Measurements from ENCODE around the gene CUL7.
"Not testable (repeated sequence)": the region's sequence is repeated elsewhere in the genome, so short reads cannot be mapped to it uniquely, and the experiment has no call there.

CUL7 gene

GRCh38 chr6:43045371-43045930 is 8.2 kb downstream of the CUL7 start:
- DNase-seq (ENCODE audit: low read depth): no peak

GRCh38 chr6:43043310-43043709 is 10.3 kb downstream of the CUL7 start:
- no peak for DNase-seq (ENCODE audit: low read depth)

GRCh38 chr6:43041475-43041874 is 12.2 kb downstream of the CUL7 start:
- DNase-seq (ENCODE audit: low read depth): not testable (repeated sequence)

DNA sequence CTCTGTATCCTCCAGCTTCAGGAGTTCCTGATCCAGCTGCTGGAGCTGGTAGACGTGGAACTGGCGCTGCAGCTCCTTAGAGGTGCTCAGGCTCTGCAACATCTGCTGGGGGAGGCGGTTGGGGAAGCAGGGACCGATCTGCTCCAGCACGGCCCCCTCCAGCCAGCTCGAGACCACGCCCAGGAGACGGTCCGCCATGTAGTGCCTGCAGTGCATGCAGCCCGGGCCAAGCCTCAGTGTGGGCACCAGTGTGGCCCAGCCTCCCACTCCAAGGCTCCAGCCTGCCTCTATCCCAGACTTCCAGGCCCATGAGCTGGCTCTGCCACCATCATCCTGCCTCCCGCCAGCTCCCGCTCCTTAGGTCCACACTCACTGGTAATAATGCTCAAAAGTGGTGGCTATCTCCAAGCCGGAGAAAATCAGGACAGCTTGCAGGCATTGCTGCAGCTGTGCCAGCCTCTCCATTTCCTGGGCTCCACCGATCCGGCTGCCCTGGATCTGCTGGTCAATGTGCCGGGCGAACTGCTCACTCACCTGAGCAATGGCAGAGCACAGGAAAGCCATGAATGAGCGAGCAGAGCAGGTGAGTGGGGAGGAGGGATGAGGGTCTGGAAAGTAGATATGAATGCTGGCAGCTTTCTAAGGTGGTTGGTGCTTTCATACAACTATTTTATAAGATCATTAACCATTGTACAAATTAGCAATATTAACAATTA is 13.0 kb downstream of the CUL7 start:
- no peak for DNase-seq (ENCODE audit: low read depth)

DNA sequence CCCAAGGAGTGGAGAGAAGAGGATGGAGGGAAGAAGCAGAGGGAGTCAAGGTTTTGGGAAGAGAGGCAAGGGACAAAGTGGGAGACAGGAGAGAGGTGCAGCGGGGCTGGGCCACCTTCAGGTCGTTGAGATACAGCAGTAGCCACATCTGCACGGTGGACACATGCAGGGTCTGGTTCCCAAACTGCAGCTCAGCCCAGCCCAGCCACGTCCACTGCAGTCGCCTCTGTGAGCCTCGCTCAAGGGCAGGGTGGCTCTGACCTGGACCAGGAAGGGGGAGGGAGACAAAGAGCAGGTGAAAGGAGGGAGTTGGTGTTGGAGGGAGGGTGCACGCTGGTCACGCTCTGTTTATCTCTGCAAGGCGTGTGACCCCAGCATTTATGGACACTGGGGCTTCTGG is 14.9 kb downstream of the CUL7 start:
- DNase-seq (ENCODE audit: low read depth): no peak

DNA sequence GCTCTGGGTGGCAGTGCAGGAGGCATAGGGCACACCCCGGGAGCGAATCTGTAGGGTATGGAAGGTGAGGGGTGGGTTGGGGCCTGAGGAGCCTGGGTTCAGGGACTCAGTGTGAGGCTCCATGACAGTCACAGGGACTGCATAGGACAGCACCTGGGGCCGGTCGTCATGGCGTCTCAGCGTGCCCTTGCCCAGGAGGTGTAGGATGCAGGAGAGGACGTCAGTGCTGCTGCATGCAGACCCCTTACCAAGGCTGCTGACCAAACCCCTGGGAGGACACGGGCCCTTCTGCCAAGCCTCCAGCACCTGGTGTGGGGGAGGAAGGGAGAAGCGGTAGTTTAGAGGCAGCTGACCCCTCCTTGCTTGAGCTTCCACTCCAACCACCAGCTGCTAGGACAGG is 15.9 kb downstream of the CUL7 start:
- no peak for DNase-seq (ENCODE audit: low read depth)

GRCh38 chr6:43037197-43037596 is 16.5 kb downstream of the CUL7 start:
- DNase-seq (ENCODE audit: low read depth): no peak

DNA sequence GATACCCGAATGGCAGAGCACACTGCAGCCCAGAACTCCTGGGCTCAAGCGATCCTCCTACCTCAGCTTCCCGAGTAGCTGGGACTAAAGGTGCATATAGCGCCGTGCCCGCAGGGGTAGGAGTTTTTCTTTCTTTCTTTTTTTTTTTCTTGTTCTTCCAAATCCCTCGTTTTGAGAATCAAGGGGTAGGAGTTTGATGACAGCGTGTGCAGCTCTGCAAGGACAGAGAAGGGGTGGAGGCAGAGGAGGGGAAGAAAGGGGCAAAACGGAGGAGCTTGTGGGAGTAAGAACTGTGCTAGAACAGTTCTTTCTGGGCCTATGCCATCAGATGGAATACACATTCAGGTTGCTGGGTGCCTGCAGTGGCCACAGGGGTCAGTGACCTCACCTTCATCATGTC is 16.9 kb downstream of the CUL7 start:
- DNase-seq (ENCODE audit: low read depth): no peak

DNA sequence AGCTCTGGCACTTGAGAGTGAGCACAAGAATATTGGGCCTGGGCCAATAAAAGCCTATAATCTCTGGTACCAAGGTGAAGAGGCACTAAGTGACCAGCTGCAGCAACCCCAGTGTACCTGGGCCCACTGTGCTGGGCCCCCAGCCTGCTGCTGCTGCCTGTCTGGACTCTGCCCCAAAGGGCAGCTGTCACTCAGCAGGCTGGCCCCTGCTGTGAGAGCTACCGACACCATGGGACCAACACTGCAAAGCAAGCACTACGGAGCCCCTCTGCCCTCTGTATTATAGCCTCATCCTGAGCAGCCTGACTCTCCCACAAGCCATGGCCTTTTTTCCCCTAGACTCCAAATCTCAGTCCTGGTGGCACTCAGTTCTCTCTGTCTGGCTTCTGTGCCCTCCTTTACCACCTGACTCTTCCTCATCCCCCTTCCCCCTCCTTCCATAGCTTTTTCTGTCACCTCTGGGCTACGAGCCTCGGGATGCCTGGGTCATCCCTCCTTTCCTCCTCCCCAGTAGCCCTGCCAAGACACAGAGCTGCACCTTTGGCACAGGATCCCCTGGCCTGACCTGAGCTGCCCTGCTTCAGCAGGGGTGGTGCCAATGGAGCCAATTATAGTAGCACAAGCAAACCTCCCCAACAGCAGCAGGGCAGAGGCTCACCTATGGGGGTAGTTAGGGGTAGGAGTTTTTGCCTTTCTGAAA is 18.0 kb downstream of the CUL7 start:
- DNase-seq (ENCODE audit: low read depth): no peak

DNA sequence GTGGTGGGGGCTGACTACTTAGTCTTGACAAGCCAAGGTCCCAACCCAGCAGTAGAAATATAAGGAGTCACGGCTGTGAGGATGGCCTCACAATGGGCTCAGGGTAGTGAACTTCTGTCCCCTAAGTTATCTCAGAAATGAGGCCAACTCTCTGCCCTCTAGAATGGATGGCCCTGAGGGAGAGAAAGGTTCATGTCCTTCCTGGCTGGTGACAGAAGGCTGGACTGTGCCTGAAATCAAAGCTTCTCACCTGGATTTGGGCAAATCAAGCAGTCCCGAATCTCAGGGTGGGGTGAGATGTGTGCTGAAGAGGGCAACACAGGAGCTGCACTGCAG is 19.5 kb downstream of the CUL7 start:
- DNase-seq (ENCODE audit: low read depth): no peak

- DNase-seq (ENCODE audit: low read depth): no peak
These were observed 20.0 kb downstream of the CUL7 start for GRCh38 chr6:43033496-43034189.

- no peak for DNase-seq (ENCODE audit: low read depth)
These were observed 21.3 kb downstream of the CUL7 start for GRCh38 chr6:43032326-43032725.

GRCh38 chr6:43029120-43029519 is 24.5 kb downstream of the CUL7 start:
- DNase-seq (ENCODE audit: low read depth): no peak

DNA sequence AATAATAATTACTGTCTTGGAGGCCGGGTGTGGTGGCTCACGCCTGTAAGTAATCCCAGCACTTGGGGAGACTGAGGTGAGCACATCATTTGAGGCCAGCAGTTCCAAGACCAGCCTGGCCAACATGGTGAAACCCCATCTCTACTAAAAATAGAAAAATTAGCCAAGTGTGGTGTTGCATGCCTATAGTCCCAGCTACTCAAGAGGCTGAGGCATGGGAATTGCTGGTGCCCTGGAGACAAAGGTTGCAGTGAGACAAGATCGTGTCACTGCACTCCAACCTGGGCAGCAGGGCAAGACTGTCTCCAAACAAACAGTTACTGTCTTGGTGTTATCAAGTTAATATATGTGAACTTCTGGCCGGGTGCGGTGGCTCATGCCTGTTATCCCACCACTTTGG is 27.3 kb downstream of the CUL7 start:
- no peak for DNase-seq (ENCODE audit: low read depth)

GRCh38 chr6:43024436-43024835 is 29.2 kb downstream of the CUL7 start:
- DNase-seq (ENCODE audit: low read depth): no peak

GRCh38 chr6:43021270-43022047 is 32.2 kb downstream of the CUL7 start, which contains the start of gene RRP36:
TSS of gene RRP36 (plus strand) at chr6:43021623. CDS start at chr6:43021655, 32 bp downstream.
- DNase-seq (ENCODE audit: low read depth): peak; percentile 42

DNA sequence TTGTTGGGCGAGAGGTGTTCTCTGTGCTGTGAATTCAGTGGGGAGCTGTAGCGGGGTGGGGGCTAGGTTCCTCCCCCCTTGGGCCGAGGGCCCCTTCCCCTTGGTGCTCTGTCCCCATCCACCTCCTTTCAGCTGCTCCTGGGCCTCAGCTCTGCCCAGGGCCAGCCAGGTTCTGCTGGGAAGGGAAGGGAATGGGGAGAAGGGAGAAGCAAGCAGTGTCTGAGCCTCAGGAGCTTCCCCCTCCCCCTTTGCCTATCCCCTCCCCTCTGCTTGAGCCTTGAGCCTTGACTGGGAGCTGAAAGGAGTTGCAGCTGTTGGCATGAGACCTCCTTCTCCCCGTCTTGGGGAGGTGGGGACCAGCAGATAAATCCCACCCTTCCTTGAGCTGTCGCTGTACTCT is 32.8 kb downstream of the CUL7 start:
- no peak for DNase-seq (ENCODE audit: low read depth)

DNA sequence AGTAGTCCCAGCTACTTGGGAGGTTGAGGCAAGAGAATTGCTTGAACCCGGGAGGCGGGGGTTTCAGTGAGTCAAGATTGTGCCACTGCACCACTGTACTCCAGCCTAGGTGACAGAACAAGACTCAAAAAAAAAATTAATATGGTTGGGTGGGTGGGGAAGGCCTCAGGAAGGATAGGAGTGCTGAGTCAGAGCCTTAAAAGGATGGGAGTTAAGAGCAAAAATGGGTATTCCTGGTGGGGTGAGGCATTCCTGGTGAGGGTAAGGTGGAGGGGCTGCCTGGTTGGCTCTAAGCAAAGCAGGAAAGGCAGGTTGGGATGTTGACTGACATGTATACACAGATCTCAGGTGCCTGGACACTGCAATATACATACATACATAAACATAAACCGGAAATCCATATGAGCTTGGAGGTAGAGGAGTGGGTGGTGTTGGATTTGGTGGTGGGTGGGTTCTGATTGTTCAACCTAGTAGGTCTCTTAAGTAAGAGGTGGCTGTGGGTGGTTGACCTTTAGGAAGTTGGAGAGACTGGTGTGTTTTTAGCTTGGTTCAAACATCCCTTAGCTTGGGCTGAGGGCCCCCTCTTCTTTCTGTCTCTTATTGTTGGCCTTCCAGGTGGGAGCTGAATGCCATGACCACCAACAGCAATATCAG is 33.5 kb downstream of the CUL7 start:
- DNase-seq (ENCODE audit: low read depth): no peak

GRCh38 chr6:43019152-43019551 is 34.5 kb downstream of the CUL7 start:
- no peak for DNase-seq (ENCODE audit: low read depth)

DNA sequence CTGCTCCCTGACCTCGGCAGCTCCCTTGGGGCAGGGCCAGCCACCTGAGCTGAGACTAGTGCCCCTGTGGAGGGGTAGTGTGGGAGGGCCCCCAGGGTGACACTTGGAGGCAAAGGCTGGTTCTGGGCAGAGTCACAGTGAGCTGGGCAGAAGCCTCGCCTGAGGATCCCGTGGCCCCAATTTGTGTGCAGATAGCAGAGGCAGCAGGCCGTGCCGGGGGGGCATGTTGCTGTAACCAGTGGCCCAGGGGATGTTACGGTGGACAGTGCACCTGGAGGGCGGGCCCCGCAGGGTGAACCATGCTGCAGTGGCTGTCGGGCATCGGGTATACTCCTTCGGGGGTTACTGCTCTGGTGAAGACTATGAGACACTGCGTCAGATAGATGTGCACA is 36.7 kb downstream of the CUL7 start:
- no peak for DNase-seq (ENCODE audit: low read depth)

GRCh38 chr6:43016176-43016942 is 37.3 kb downstream of the CUL7 start:
- DNase-seq (ENCODE audit: low read depth): no peak
